Activated T-helper 1 cell treated with Interleukin-2 at 50 U/mL for 16 hours (primary cell): ENCODE data around the gene COP1.
"Not testable (repeated sequence)": the region's sequence is repeated elsewhere in the genome, so short reads cannot be mapped to it uniquely, and the experiment has no call there.

Experiments used
- DNase-seq: peaks from one replicate; pipeline ENCODE4 v3.0.0-alpha.2; 2020; ENCODE audit warnings: low read depth

Gene COP1

DNA sequence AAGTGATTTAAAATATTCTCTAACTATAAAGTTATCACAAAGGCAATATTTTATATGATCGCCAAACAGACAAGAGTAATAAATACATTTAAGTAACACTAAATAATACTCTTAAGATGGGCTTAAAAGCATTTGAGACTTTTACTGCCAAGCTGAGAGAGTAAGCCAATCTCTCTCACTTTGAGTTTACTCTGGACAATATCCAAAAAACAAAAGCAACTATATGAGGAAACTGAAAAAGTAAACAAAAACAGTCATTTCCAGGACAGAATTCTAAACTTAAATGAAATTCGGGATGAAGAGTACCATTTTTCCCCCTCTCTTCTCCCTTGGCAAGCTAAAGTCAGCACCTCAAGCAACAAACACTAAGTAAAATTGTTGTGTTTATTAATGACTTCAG is 173.2 kb downstream of the COP1 start:
- no peak for DNase-seq

DNA sequence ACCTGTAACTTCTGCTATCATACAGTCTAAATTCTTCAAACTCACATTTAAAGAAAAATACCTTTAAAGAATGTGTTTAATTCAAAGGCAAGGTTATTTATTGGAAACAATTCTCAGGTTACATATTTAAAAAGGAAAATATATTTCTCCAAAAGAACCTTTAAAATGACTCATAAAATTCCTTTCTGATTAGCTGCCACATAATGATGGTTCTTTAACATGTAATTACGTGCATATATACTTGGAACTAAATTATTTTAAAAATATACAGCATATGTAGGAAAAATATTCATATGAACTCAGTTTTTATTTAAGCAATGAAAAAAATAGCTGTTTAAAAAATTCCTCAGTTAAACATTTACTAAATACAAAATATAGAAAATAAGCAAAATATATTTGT is 173.6 kb downstream of the COP1 start:
- DNase-seq: no peak

GRCh38 chr1:176032040-176032645 is 174.9 kb downstream of the COP1 start:
- no peak for DNase-seq

GRCh38 chr1:176029609-176030008 is 177.5 kb downstream of the COP1 start:
- no peak for DNase-seq

DNA sequence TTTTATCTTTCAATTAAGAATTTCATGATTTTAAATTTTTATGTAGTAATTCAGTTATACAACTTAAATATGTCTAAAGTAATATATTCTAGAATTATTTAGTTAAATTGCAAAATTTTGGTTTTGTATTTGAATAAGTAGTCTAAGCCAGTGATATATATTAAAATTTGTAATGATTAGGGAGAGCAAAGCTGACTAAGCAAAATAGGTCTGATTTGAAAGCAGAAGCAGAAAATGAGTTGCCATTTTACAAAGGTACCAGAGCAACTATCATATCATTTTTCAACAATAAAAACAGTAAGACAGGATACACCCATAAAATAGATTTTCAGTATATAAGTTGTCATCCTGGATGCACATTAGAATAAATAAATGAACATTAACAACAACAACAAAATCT is 177.9 kb downstream of the COP1 start:
- no peak for DNase-seq

- not testable (repeated sequence) for DNase-seq
These were observed 179.2 kb downstream of the COP1 start for GRCh38 chr1:176027934-176028333.

- DNase-seq: no peak
These were observed 184.5 kb downstream of the COP1 start for GRCh38 chr1:176022574-176022973.

GRCh38 chr1:176017722-176018121 is 189.4 kb downstream of the COP1 start:
- DNase-seq: no peak

- no peak for DNase-seq
These were observed 197.1 kb downstream of the COP1 start for GRCh38 chr1:176009951-176010350.

DNA sequence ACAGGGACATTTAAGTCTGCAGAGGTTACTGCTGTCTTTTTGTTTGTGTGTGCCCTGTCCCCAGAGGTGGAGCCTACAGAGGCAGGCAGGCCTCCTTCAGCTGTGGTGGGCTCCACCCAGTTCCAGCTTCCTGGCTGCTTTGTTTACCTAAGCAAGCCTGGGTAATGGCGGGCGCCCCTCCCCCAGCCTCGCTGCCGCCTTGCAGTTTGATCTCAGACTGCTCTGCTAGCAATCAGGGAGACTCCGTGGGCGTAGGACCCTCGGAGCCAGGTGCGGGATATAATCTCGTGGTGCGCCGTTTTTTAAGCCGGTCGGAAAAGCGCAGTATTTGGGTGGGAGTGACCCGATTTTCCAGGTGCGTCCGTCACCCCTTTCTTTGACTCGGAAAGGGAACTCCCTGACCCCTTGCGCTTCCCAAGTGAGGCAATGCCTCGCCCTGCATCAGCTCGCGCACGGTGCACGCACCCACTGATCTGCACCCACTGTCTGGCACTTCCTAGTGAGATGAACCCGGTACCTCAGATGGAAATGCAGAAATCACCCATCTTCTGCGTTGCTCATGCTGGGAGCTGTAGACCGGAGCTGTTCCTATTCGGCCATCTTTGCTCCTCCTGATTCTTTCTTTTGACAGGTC is 199.2 kb downstream of the COP1 start:
- DNase-seq: not testable (repeated sequence)

GRCh38 chr1:175994660-175995059 is 212.4 kb downstream of the COP1 start:
- DNase-seq: not testable (repeated sequence)

DNA sequence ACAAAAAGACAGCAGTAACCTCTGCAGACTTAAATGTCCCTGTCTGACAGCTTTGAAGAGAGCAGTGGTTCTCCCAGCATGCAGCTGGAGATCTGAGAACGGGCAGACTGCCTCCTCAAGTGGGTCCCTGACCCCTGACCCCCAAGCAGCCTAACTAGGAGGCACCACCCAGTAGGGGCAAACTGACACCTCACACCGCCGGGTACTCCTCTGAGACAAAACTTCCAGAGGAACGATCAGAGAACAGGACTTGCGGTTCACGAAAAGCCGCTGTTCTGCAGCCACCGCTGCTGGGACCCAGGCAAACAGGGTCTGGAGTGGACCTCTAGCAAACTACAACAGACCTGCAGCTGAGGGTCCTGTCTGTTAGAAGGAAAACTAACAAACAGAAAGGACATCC is 214.3 kb downstream of the COP1 start:
- DNase-seq: not testable (repeated sequence)

DNA sequence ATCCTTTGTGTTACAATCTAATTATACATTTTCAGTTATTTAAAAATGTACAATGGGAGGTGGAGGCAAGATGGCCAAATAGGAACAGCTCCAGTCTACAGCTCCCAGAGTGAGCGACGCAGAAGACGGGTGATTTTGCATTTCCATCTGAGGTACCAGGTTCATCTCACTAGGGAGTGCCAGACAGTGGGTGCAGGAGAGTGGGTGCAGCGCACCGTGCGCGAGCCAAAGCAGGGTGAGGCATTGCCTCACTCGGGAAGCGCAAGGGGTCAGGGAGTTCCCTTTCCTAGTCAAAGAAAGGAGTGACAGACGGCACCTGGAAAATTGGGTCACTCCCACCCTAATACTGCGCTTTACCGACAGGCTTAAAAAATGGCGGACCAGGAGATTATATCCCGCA is 214.9 kb downstream of the COP1 start:
- not testable (repeated sequence) for DNase-seq

- DNase-seq: no peak
These were observed 222.3 kb downstream of the COP1 start for GRCh38 chr1:175984813-175985212.

GRCh38 chr1:175984057-175984812 is 222.9 kb downstream of the COP1 start:
- no peak for DNase-seq

GRCh38 chr1:175983363-175983762 is 223.7 kb downstream of the COP1 start:
- DNase-seq: not testable (repeated sequence)

DNA sequence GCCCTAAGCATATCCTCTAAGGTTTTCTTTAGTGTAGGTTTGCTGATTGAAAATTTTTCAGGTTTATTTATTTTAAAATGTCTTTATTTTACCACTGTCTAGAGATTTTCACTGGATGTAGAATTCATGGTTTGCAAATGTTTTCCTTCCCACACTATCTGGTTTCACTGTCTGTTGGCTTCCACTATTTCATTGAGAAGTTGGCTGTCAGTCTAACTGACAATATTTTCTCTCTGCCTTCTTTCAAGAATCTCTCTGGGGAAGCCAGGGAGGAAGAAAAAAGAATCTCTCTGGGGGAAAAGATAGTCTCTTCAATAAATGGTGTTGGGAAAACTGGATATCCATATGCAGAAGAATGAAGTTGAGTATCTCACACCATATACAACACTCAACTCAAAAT is 226.0 kb downstream of the COP1 start:
- DNase-seq: no peak

- no peak for DNase-seq
These were observed 228.2 kb downstream of the COP1 start for GRCh38 chr1:175978926-175979325.

DNA sequence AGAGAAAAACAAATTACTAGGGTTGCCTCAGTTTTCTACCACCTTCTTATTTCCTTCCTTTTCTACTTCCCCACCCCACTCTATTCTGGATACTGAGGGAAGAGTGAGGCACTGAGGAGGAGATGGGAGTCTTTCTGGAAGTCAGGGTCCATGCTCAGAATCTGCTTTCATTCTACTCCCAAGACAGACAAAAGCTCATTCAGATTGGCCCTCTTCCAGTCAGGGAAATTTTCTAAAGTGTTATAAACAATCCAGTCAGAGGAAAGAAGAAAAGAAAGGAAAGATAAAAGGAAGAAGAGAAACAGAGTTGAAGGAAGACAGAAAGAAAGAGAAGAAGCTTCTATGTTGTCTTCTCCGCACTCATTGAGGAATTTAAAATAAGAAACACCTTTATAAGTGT is 228.6 kb downstream of the COP1 start:
- no peak for DNase-seq

GRCh38 chr1:175976865-175977642 is 230.0 kb downstream of the COP1 start:
- no peak for DNase-seq

DNA sequence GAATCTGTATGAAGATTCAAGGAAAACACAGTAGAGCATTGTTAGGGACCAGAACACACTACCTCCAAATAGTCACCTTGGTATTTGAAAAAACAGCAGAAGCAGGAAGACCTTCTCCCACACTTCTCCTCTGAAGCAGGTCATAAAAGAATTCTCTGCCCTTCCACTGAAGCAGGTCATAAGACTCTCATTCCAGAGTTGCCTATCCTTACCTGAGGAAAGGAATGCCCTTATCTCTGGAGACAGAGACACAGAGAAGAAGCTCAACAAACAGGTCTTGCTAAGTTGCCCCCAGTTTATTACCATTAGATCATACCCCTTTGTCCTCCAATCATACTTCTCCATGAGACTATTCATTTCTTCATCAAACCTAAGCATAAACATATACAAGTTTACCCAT is 237.9 kb downstream of the COP1 start:
- no peak for DNase-seq

DNA sequence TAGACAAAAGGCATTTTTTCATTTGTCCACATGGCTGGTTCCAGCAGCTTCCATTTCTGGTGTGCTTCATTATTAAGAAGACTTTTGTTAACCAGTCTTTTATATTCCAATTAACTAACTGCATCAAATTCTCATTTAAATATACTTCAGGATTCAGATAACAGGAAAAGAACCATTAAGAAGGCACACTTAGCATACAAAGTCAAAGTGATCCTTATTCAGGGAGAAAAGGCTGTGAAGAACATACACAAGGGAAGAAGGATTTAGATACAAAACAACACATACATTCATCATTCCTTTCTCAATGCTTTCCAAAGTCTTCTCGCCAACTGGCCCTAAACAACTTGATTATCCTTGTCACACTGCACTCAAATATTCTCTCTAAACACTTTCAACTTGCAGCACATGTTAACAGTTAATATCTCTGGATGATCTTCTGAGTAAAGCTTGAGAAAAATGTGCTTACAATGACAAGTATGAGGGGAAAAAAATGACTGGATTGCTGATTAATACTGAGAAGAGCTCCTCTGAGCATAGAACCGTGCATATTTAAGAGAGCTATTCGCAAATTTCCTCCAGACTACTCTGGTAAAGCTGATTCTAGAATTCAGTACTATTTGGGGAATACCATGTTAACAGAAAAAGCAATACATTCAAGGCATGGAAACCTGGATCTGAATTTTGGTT is 238.5 kb downstream of the COP1 start:
- DNase-seq: no peak
